GM18951 (cell line): ENCODE measurements around the gene TEX26.

Source experiments
- POLR2A ChIP-seq: IDR thresholded peaks from 4 replicates; pipeline ENCODE4 v1.6.1; 2011; ENCODE audit warnings: mild to moderate bottlenecking; ENCODE audit not compliant: insufficient read length, insufficient read depth; ENCODE audit errors: extremely low read depth
- in situ Hi-C: fragments of 300-500 bp; cut with MboI; formaldehyde crosslinking; loops from one replicate; pipeline ENCODE4 v1.12.0; 2022; ENCODE audit warnings: low sequenced_read_pairs, mixed read lengths, inconsistent platforms; ENCODE audit not compliant: unreplicated experiment

The TEX26 gene

DNA sequence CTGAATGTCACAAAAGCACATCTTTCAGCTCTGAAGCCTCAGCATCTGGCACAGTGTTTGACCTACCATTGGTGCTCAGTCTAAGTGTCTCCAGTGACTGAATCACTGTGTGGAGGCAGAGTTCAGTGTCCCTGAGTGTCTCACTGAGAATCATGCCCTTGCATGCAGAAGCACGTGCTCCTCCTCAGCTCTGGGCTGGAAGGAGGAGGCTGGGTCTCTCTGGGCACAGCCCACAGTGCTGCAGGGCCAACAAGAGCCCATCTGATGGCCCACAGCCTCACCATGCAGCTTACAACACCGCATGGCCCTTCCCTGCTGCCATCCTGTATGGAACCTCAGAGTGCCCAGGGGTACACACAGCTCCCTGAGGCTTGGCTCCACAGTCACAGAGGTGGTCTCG, 86.1 kb downstream of the TEX26 start:
- TF ChIP-seq POLR2A: no peak
- in situ Hi-C loops: no loop called here

DNA sequence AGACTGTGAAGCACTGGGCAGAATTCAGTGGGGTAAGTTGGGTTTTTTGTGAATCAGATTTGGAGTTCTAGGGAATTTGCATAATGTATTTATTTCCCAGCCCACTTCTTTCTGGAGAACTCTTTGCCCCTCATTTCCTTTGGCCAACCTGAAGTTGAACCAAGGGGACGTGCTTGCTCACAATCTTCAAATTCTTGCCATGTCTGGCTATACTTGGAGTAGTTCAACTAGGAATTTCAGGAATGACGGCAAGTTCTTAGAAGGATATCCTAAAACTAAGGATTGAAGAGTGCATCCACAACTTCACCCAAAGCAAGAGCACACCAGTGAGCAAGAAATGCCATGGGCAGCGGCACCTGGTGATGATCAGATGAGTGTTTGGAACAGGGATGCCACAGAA, 88.5 kb downstream of the TEX26 start:
- no peak for TF ChIP-seq POLR2A
- in situ Hi-C loops: no loop called here

DNA sequence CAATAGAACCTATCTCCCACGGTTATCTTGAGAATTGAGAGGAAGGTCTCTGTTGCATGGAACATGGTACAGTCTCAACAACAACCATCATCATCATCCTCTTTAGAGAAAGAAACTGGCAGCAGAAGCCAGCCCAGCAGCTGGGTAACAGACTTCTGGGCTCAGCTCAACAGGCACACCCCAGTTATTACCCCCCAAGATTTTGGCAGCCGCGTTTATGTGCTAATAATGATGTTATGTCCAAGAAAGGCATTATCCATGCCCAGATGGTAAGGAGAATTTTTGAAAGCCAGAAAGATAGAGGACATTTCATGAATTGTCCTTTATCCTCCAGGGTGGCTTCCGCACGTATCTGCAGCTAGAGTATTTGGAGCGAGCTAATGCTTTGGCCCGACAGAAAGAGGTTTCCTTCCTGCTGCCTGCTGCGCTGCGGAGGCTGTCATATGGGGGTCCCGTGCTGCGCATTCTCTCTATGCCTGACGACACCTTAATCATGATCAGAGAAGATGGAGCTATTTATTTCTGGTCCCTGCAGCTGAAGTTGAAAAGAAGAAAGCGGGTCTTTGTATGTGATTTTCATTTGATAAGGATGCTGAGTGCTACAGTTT, 89.9 kb downstream of the TEX26 start:
- TF ChIP-seq POLR2A: no peak
- in situ Hi-C loops: no loop called here

DNA sequence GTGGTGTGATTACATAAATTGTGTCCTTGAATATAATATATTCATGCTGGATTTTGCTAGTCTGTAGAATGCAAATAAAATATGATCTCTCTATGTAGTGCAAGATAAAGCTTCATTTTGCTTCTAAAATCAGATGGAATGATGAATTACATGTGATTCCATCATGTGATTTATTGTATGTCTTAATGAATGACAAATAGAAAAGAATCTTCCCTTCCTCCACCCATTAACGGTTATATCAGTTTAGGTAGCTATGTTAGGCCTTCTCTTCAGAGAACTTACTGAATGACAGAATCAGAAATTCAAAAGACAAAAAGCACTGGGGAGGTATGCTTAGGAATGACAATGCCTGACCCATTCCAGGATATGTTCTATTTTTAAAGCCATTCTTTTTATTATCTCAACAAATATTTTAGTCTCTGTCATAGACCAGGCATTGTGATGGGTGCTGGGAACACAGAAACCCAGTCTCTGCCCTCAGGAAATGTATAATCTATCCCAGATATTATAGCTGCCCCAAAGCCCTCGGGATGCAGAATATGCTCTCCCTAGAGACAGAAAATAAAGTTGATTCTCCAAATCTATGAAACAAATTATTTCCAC, 90.6 kb downstream of the TEX26 start:
- TF ChIP-seq POLR2A: no peak
- in situ Hi-C loops: no loop called here
